ENCODE results near the gene CDH22. TPM values are rescaled to one million over a fixed set of nuclear protein-coding genes. Genes with fewer than 3 reads are reported as not detected.

The CDH22 gene
- total and polyA plus RNA-seq, 4 donors = 0.03 to 0.25 (median 0.09) TPM

- DNase-seq = no peak
- H3K27me3 ChIP-seq (ENCODE audit: control insufficient read depth in 3 of 3, insufficient read depth in 3 of 3, low read length in 2 of 3) = peaks cover 0 to 36% (median 10%) of the 10 kb centered on the region in 3 donors
Observed at GRCh38 chr20:46285740-46286139, 22.6 kb downstream of the CDH22 start.

GRCh38 chr20:46285072-46285471 is 23.2 kb downstream of the CDH22 start:
- Histone ChIP-seq H3K4me1 (ENCODE audit: control insufficient read depth in 5 of 5, insufficient read depth in 5 of 5, low read length in 5 of 5) (no peaks in the 10 kb centered on the region), H3K9me3 (ENCODE audit: control insufficient read depth in 4 of 4, insufficient read depth in 3 of 4, low read length in 3 of 4) (no peaks in the 10 kb centered on the region), H3K9ac (ENCODE audit: insufficient read depth in 1 of 2, low read length in 2 of 2) (no peak overlapping the region), H3K36me3 (ENCODE audit: control insufficient read depth in 4 of 4, insufficient read depth in 4 of 4, low read length in 4 of 4) (no peaks in the 10 kb centered on the region), H3K4me3 (no peak overlapping the region), H3K27ac (ENCODE audit: low read depth in 1 of 2, low read length in 1 of 2) (no peak overlapping the region), H3K27me3 (ENCODE audit: control insufficient read depth in 3 of 3, insufficient read depth in 3 of 3, low read length in 2 of 3) (peaks cover 0 to 39% (median 10%) of the 10 kb centered on the region in 3 donors)
- ATAC-seq (ENCODE audit: insufficient read depth, low FRiP score) = no peak
- no peak for DNase-seq
- TF ChIP-seq, protein P1, sequence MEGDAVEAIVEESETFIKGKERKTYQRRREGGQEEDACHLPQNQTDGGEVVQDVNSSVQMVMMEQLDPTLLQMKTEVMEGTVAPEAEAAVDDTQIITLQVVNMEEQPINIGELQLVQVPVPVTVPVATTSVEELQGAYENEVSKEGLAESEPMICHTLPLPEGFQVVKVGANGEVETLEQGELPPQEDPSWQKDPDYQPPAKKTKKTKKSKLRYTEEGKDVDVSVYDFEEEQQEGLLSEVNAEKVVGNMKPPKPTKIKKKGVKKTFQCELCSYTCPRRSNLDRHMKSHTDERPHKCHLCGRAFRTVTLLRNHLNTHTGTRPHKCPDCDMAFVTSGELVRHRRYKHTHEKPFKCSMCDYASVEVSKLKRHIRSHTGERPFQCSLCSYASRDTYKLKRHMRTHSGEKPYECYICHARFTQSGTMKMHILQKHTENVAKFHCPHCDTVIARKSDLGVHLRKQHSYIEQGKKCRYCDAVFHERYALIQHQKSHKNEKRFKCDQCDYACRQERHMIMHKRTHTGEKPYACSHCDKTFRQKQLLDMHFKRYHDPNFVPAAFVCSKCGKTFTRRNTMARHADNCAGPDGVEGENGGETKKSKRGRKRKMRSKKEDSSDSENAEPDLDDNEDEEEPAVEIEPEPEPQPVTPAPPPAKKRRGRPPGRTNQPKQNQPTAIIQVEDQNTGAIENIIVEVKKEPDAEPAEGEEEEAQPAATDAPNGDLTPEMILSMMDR (IDR thresholded peaks at IDR 0.05; ENCODE audit: control extremely low read depth, extremely low read depth) = no peak
- 58 to 68% methylated on average over 8 of the region's 8 CpGs for WGBS, 2 donors

More at GRCh38 chr20:46285740-46286139, 22.6 kb downstream of the CDH22 start:
- TF ChIP-seq, protein P1 (IDR thresholded peaks at IDR 0.05; ENCODE audit: control extremely low read depth, extremely low read depth) = no peak
- WGBS, 2 donors = 63 to 74% methylated on average over 3 of the region's 3 CpGs
- no peak for ATAC-seq (ENCODE audit: insufficient read depth, low FRiP score)
- no peaks in the 10 kb centered on the region for H3K36me3 ChIP-seq (ENCODE audit: control insufficient read depth in 4 of 4, insufficient read depth in 4 of 4, low read length in 4 of 4)
- no peak overlapping the region for H3K27ac ChIP-seq (ENCODE audit: low read depth in 1 of 2, low read length in 1 of 2)
- H3K9ac ChIP-seq (ENCODE audit: insufficient read depth in 1 of 2, low read length in 2 of 2) = no peak overlapping the region
- no peaks in the 10 kb centered on the region for H3K9me3 ChIP-seq (ENCODE audit: control insufficient read depth in 4 of 4, insufficient read depth in 3 of 4, low read length in 3 of 4)
- H3K4me1 ChIP-seq (ENCODE audit: control insufficient read depth in 5 of 5, insufficient read depth in 5 of 5, low read length in 5 of 5) = no peaks in the 10 kb centered on the region
- H3K4me3 ChIP-seq = no peak overlapping the region

- H3K9me3 ChIP-seq (ENCODE audit: control insufficient read depth in 4 of 4, insufficient read depth in 3 of 4, low read length in 3 of 4) = no peaks in the 10 kb centered on the region
- H3K27ac ChIP-seq (ENCODE audit: low read depth in 1 of 2, low read length in 1 of 2) = no peak overlapping the region
- no peak overlapping the region for H3K9ac ChIP-seq (ENCODE audit: insufficient read depth in 1 of 2, low read length in 2 of 2)
- no peaks in the 10 kb centered on the region for H3K4me1 ChIP-seq (ENCODE audit: control insufficient read depth in 5 of 5, insufficient read depth in 5 of 5, low read length in 5 of 5)
- 48 to 57% methylated on average over 7 of the region's 7 CpGs for WGBS, 2 donors
- H3K36me3 ChIP-seq (ENCODE audit: control insufficient read depth in 4 of 4, insufficient read depth in 4 of 4, low read length in 4 of 4) = no peaks in the 10 kb centered on the region
- ATAC-seq (ENCODE audit: insufficient read depth, low FRiP score) (no peak), DNase-seq (no peak)
- TF ChIP-seq, protein P1 (IDR thresholded peaks at IDR 0.05; ENCODE audit: control extremely low read depth, extremely low read depth) = no peak
- H3K4me3 ChIP-seq = no peak overlapping the region
- H3K27me3 ChIP-seq (ENCODE audit: control insufficient read depth in 3 of 3, insufficient read depth in 3 of 3, low read length in 2 of 3) = peaks cover 0 to 43% (median 10%) of the 10 kb centered on the region in 3 donors
Observed at GRCh38 chr20:46284040-46284427, 24.3 kb downstream of the CDH22 start.

- Histone ChIP-seq H3K27me3 (ENCODE audit: control insufficient read depth in 3 of 3, insufficient read depth in 3 of 3, low read length in 2 of 3) (peaks cover 0 to 45% (median 7%) of the 10 kb centered on the region in 3 donors), H3K9ac (ENCODE audit: insufficient read depth in 1 of 2, low read length in 2 of 2) (no peak overlapping the region), H3K36me3 (ENCODE audit: control insufficient read depth in 4 of 4, insufficient read depth in 4 of 4, low read length in 4 of 4) (no peaks in the 10 kb centered on the region), H3K4me1 (ENCODE audit: control insufficient read depth in 5 of 5, insufficient read depth in 5 of 5, low read length in 5 of 5) (no peaks in the 10 kb centered on the region), H3K4me3 (no peak overlapping the region), H3K27ac (ENCODE audit: low read depth in 1 of 2, low read length in 1 of 2) (no peak overlapping the region), H3K9me3 (ENCODE audit: control insufficient read depth in 4 of 4, insufficient read depth in 3 of 4, low read length in 3 of 4) (no peaks in the 10 kb centered on the region)
- ATAC-seq (ENCODE audit: insufficient read depth, low FRiP score) = no peak
- 68 to 77% methylated on average over 12 of the region's 12 CpGs for WGBS, 2 donors
- DNase-seq = no peak
- TF ChIP-seq, protein P1 (IDR thresholded peaks at IDR 0.05; ENCODE audit: control extremely low read depth, extremely low read depth) = no peak
Observed at GRCh38 chr20:46283426-46284039, 24.8 kb downstream of the CDH22 start.

Measured in lung (tissue), 12 donors.